Dermis blood vessel endothelial cell (primary cell): ENCODE results near the gene STX4. TPM values are rescaled to one million over a fixed set of nuclear protein-coding genes. Genes with fewer than 3 reads are reported as not detected.
"Not testable (repeated sequence)": the region's sequence is repeated elsewhere in the genome, so short reads cannot be mapped to it uniquely, and the experiment has no call there.

Experiments
- DNase-seq: peaks from one replicate; pipeline ENCODE4 v3.0.0; 2010
- total RNA-seq: library from RNA; depleted of rRNA; stranded (reverse); fragments of >200 nt; gene quantifications from 2 replicates; pipeline ENCODE4 v1.2.3, GENCODE V29; 2014

The STX4 gene
- total RNA-seq, 1 donor from 2014 or later, result 26.2 TPM

- no peak for DNase-seq
Observed at GRCh38 chr16:30998852-30999761, 34.3 kb upstream of the STX4 start.

GRCh38 chr16:31000671-31001382 lies 32.5 kb upstream of the STX4 start:
- no peak for DNase-seq

- no peak for DNase-seq
Observed at GRCh38 chr16:31001507-31002249, 31.7 kb upstream of the STX4 start.

GRCh38 chr16:31002250-31002700 lies 31.1 kb upstream of the STX4 start:
- no peak for DNase-seq

GRCh38 chr16:31002862-31003341 lies 30.5 kb upstream of the STX4 start:
- DNase-seq, result no peak

- no peak for DNase-seq
Observed at GRCh38 chr16:31003744-31004143, 29.6 kb upstream of the STX4 start.

GRCh38 chr16:31004658-31005057 lies 28.7 kb upstream of the STX4 start:
- no peak for DNase-seq

- DNase-seq, result no peak
Observed at GRCh38 chr16:31005350-31006085, 27.8 kb upstream of the STX4 start.

- DNase-seq, result no peak
Observed at GRCh38 chr16:31006086-31006385, 27.3 kb upstream of the STX4 start.

- no peak for DNase-seq
Observed at GRCh38 chr16:31006589-31006988, 26.8 kb upstream of the STX4 start.

GRCh38 chr16:31007684-31008083 lies 25.7 kb upstream of the STX4 start:
- no peak for DNase-seq

GRCh38 chr16:31008149-31008548 lies 25.2 kb upstream of the STX4 start:
- no peak for DNase-seq

GRCh38 chr16:31008551-31008950 lies 24.8 kb upstream of the STX4 start:
- no peak for DNase-seq

- no peak for DNase-seq
Observed at GRCh38 chr16:31009120-31009519, 24.2 kb upstream of the STX4 start.

GRCh38 chr16:31009894-31010584 lies 23.3 kb upstream of the STX4 start:
- DNase-seq, result no peak

- DNase-seq, result no peak
Observed at GRCh38 chr16:31010585-31011325, 22.6 kb upstream of the STX4 start, which contains the start of gene STX1B. TSS of gene STX1B (minus strand) at chr16:31010638. CDS start at chr16:31010396, 242 bp downstream.

GRCh38 chr16:31011815-31012214 lies 21.5 kb upstream of the STX4 start:
- DNase-seq, result not testable (repeated sequence)

- not testable (repeated sequence) for DNase-seq
Observed at GRCh38 chr16:31013292-31013691, 20.1 kb upstream of the STX4 start.

- no peak for DNase-seq
Observed at GRCh38 chr16:31016018-31016417, 17.3 kb upstream of the STX4 start.

GRCh38 chr16:31017756-31018155 lies 15.6 kb upstream of the STX4 start:
- DNase-seq, result not testable (repeated sequence)

- no peak for DNase-seq
Observed at GRCh38 chr16:31020536-31020935, 12.8 kb upstream of the STX4 start.
